HCT116 (cell line): Measurements from ENCODE around the gene NRXN2. TPM values are rescaled to one million over a fixed set of nuclear protein-coding genes. Genes with fewer than 3 reads are reported as not detected.

ENCODE experiments used
- ATAC-seq: fragments of 200-7000 bp; cut with Tn5 transposase; 2 replicates; pipeline ENCODE4 v1.9.1; 2020; ENCODE audit warnings: mild to moderate bottlenecking, moderate library complexity
- BruUV-seq: library from RNA; stranded (reverse); fragments of 400-500 nt; replicated peaks from 2 replicates; lab custom pipeline; 2021; lab: Mats Ljungman, UMichigan
- CTCF ChIA-PET: fragments of 300-600 bp; sonication (Branson Sonifier 250); formaldehyde crosslinking; loops from one replicate; lab custom pipeline; 2021; ENCODE audit warnings: antibody characterized with exemption; lab: Charles Lee
- POLR2A ChIA-PET: fragments of 300-600, 350-600 bp; sonication (Branson Sonifier 250); formaldehyde crosslinking; loops from one replicate; lab custom pipeline; 2021; ENCODE audit warnings: antibody characterized with exemption; lab: Charles Lee
- RAD21 ChIA-PET, 2 experiments: fragments of 300-600 bp; sonication (Branson Sonifier 250); formaldehyde crosslinking; loops; one replicate each; lab custom pipeline; 2023; ENCODE audit warnings: low total read pairs in 2 of 2; ENCODE audit not compliant: uncharacterized antibody in 2 of 2, unreplicated experiment in 2 of 2, low non-redundant PET in 1 of 2; lab: Charles Lee
- DNase-seq: peaks from one replicate; pipeline ENCODE4 v3.0.0-alpha.2; 2010; ENCODE audit warnings: low read depth, low spot score
- H2AFZ ChIP-seq: fragments of 200-600 bp; shearing (Covaris generic), sonication (generic); 2 replicates; pipeline ENCODE4 v1.6.1; 2017; ENCODE audit warnings: low read depth, mixed run types, mixed read lengths, antibody characterized with exemption, low read length; ENCODE audit not compliant: poor library complexity, severe bottlenecking
- H3K27ac ChIP-seq: 2 replicates; pipeline ENCODE4 v1.5.1; 2012; ENCODE audit warnings: low read depth, low read length
- H3K27me3 ChIP-seq: fragments of 200-600 bp; sonication (generic); 2 replicates; pipeline ENCODE4 v1.6.1; 2016; ENCODE audit warnings: mixed run types, low read length, mixed read lengths; ENCODE audit not compliant: insufficient read depth
- H3K36me3 ChIP-seq, 2 experiments: fragments of 200-500 bp in 1 of 2; fragments of 200-600 bp in 1 of 2; sonication (Bioruptor generic) in 1 of 2; sonication (generic) in 1 of 2; 2 replicates each; pipeline versions ENCODE4 v1.5.1 to v1.6.1; 2014 to 2016; ENCODE audit warnings: low read length in 2 of 2, inconsistent platforms in 1 of 2, mixed read lengths in 1 of 2, mixed run types in 1 of 2; ENCODE audit not compliant: insufficient read depth in 2 of 2, control insufficient read depth in 1 of 2
- H3K4me1 ChIP-seq, 2 experiments: fragments of 200-600 bp in 1 of 2; sonication (generic) in 1 of 2; 2 replicates each; pipeline versions ENCODE4 v1.5.1 to v1.6.1; 2012 to 2017; ENCODE audit warnings: low read length in 2 of 2, inconsistent platforms in 1 of 2, mild to moderate bottlenecking in 1 of 2, mixed read lengths in 1 of 2, mixed run types in 1 of 2, moderate library complexity in 1 of 2; ENCODE audit not compliant: insufficient read depth in 2 of 2, control insufficient read depth in 1 of 2
- H3K4me2 ChIP-seq: fragments of 200-600 bp; sonication (generic); 2 replicates; pipeline ENCODE4 v1.6.1; 2017; ENCODE audit warnings: mixed run types, low read length, mixed read lengths
- H3K4me3 ChIP-seq, 2 experiments: fragments of 200-600 bp in 1 of 2; sonication (generic) in 1 of 2; replicated peaks in 1 of 2; 2 replicates each; pipeline ENCODE4 v1.5.1; 2011 to 2016; ENCODE audit warnings: low read length in 2 of 2, control low read depth in 1 of 2, low read depth in 1 of 2, mild to moderate bottlenecking in 1 of 2, mixed read lengths in 1 of 2, mixed run types in 1 of 2
- H3K79me2 ChIP-seq: fragments of 200-600 bp; sonication (generic); 2 replicates; pipeline ENCODE4 v1.6.1; 2017; ENCODE audit warnings: mild to moderate bottlenecking, mixed run types, low read length, moderate library complexity, mixed read lengths; ENCODE audit not compliant: insufficient read depth
- H3K9ac ChIP-seq: fragments of 200-600 bp; sonication (generic); 2 replicates; pipeline ENCODE4 v1.6.1; 2016; ENCODE audit warnings: low read length, mixed read lengths
- H3K9me2 ChIP-seq: fragments of 200-600 bp; sonication (generic), shearing (Covaris generic); 2 replicates; pipeline ENCODE4 v1.6.1; 2017; ENCODE audit warnings: mixed run types, mild to moderate bottlenecking, moderate library complexity; ENCODE audit not compliant: insufficient read depth
- H3K9me3 ChIP-seq, 2 experiments: fragments of 200-500 bp in 1 of 2; fragments of 200-600 bp in 1 of 2; sonication (Bioruptor generic) in 1 of 2; sonication (generic) in 1 of 2; 2 replicates each; pipeline ENCODE4 v1.6.1; 2014 to 2017; ENCODE audit warnings: low read length in 2 of 2, mixed read lengths in 2 of 2, inconsistent platforms in 1 of 2, low read depth in 1 of 2, mild to moderate bottlenecking in 1 of 2, mixed run types in 1 of 2, moderate library complexity in 1 of 2; ENCODE audit not compliant: control insufficient read depth in 1 of 2, insufficient read depth in 1 of 2
- H4K20me1 ChIP-seq: fragments of 200-600 bp; sonication (generic), shearing (Covaris generic); 2 replicates; pipeline ENCODE4 v1.6.1; 2017; ENCODE audit warnings: mixed run types, mild to moderate bottlenecking, moderate library complexity; ENCODE audit not compliant: insufficient read depth
- CBX3 ChIP-seq: IDR thresholded peaks from 2 replicates; pipeline ENCODE4 v1.6.1; 2012; ENCODE audit warnings: low read depth
- CEBPB ChIP-seq: IDR thresholded peaks from 2 replicates; pipeline ENCODE4 v1.6.1; 2012; ENCODE audit warnings: low read depth
- EGR1 ChIP-seq: IDR thresholded peaks from 2 replicates; pipeline ENCODE4 v1.6.1; 2012; ENCODE audit warnings: low read depth
- ELF1 ChIP-seq: IDR thresholded peaks from 2 replicates; pipeline ENCODE4 v1.6.1; 2012; ENCODE audit warnings: low read depth, borderline replicate concordance
- FOSL1 ChIP-seq: IDR thresholded peaks from 2 replicates; pipeline ENCODE4 v1.6.1; 2012; ENCODE audit warnings: low read depth
- JUND ChIP-seq: IDR thresholded peaks from 2 replicates; pipeline ENCODE4 v1.6.1; 2012
- POLR2A ChIP-seq: IDR thresholded peaks from 2 replicates; pipeline ENCODE4 v1.7.0; 2011; ENCODE audit warnings: borderline replicate concordance; ENCODE audit not compliant: insufficient read depth, insufficient read length; ENCODE audit errors: extremely low read depth
- POLR2AphosphoS5 ChIP-seq: IDR thresholded peaks from 2 replicates; pipeline ENCODE4 v1.6.1; 2011; ENCODE audit warnings: mild to moderate bottlenecking, low read depth, low read length, moderate library complexity
- RAD21 ChIP-seq: IDR thresholded peaks from 2 replicates; pipeline ENCODE4 v1.6.1; 2012; ENCODE audit warnings: low read depth, mild to moderate bottlenecking
- SP1 ChIP-seq: IDR thresholded peaks from 2 replicates; pipeline ENCODE4 v1.6.1; 2012; ENCODE audit warnings: low read depth
- SRF ChIP-seq: IDR thresholded peaks from 2 replicates; pipeline ENCODE4 v1.6.1; 2012; ENCODE audit warnings: low read depth
- TCF7L2 ChIP-seq: IDR thresholded peaks from 2 replicates; pipeline ENCODE4 v1.7.0; 2011; ENCODE audit warnings: borderline replicate concordance, inconsistent platforms; ENCODE audit not compliant: insufficient read depth, insufficient read length; ENCODE audit errors: extremely low read depth
- YY1 ChIP-seq: IDR thresholded peaks from 2 replicates; pipeline ENCODE4 v1.6.1; 2011; ENCODE audit warnings: low read length, low read depth, moderate library complexity, mild to moderate bottlenecking; ENCODE audit not compliant: insufficient replicate concordance; ENCODE audit errors: extremely low read depth
- ZNF274 ChIP-seq: fragments of 200-500 bp; sonication (Bioruptor generic); IDR thresholded peaks from 2 replicates; pipeline ENCODE4 v1.6.1; 2014; ENCODE audit warnings: mild to moderate bottlenecking, low read depth, low read length, inconsistent platforms
- intact Hi-C: fragments of 100-400 bp; cut with micrococcal nuclease; formaldehyde crosslinking; loops from 2 replicates; pipeline ENCODE4 v1.10.0; 2022
- total RNA-seq: library from RNA; stranded (reverse); gene quantifications from one replicate; pipeline ENCODE4 v1.2.1, GENCODE V29; 2021; ENCODE audit not compliant: unreplicated experiment
- TF ChIP-seq, protein P1 (sequence below): IDR thresholded peaks from 2 replicates; pipeline ENCODE4 v1.6.1; 2012
- TF ChIP-seq, protein P2 (sequence below), 3 experiments: fragments of 200-600 bp in 1 of 3; sonication (generic) in 1 of 3; IDR thresholded peaks in 2 of 3; conservative IDR thresholded peaks in 1 of 3; 2 replicates each; pipeline ENCODE4 v1.5.1; 2012 to 2017; ENCODE audit warnings: low read depth in 2 of 3, low read length in 2 of 3, antibody characterized with exemption in 1 of 3, borderline replicate concordance in 1 of 3, control low read depth in 1 of 3, mild to moderate bottlenecking in 1 of 3, mixed read lengths in 1 of 3, mixed run types in 1 of 3, moderate library complexity in 1 of 3; ENCODE audit not compliant: insufficient read depth in 1 of 3
- TF ChIP-seq, protein P3 (sequence below): IDR thresholded peaks from 2 replicates; pipeline ENCODE4 v1.6.1; 2011; ENCODE audit warnings: mild to moderate bottlenecking, low read length, moderate library complexity; ENCODE audit not compliant: insufficient replicate concordance; ENCODE audit errors: extremely low read depth

The NRXN2 gene
- total RNA-seq, 1 experiment from 2014 or later: 1.5 TPM

DNA sequence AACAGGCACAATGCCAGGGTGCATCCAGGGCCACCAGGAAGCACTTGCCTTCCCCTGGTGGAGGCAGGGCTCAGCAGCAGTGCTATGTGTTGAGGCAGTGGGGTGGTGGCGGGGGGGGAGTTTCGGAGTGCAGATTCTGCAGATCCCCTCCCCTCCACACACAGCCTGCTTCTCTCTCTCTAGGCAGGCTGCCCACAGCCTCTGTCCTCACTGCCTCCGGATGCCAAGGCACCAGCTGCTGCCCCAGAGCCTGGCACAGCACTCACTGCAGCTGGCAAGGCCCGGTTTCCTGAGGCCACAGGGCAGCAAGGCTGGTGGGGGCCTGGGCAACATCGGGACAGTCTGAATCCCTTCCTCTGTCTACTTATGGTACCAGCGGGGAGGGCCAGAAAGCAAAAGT lies 35.8 kb downstream of the NRXN2 start:
- no peaks in the 10 kb centered on the region for H3K27me3 ChIP-seq
- ChIA-PET RAD21 (no interaction called here), CTCF (no interaction called here), POLR2A (no interaction called here)
- H3K79me2 ChIP-seq: no peaks in the 10 kb centered on the region
- DNase-seq (no peak), ATAC-seq (no peak)
- H3K4me3 ChIP-seq: no peak overlapping the region
- H3K9me3 ChIP-seq: no peaks in the 10 kb centered on the region
- H3K9me2 ChIP-seq: no peaks in the 10 kb centered on the region
- H3K36me3 ChIP-seq: no peaks in the 10 kb centered on the region
- intact Hi-C loops: no loop called here
- no peak overlapping the region for H3K27ac ChIP-seq
- TF ChIP-seq EGR1: no peak
- TF ChIP-seq JUND: no peak
- no peak for TF ChIP-seq CBX3
- TF ChIP-seq YY1: no peak
- no peak for TF ChIP-seq FOSL1
- TF ChIP-seq, protein P1, sequence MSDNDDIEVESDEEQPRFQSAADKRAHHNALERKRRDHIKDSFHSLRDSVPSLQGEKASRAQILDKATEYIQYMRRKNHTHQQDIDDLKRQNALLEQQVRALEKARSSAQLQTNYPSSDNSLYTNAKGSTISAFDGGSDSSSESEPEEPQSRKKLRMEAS: no peak
- TF ChIP-seq SP1: no peak
- no peak for TF ChIP-seq POLR2A
- no peak for TF ChIP-seq ZNF274
- TF ChIP-seq ELF1: no peak
- no peak for TF ChIP-seq RAD21
- TF ChIP-seq, protein P2, sequence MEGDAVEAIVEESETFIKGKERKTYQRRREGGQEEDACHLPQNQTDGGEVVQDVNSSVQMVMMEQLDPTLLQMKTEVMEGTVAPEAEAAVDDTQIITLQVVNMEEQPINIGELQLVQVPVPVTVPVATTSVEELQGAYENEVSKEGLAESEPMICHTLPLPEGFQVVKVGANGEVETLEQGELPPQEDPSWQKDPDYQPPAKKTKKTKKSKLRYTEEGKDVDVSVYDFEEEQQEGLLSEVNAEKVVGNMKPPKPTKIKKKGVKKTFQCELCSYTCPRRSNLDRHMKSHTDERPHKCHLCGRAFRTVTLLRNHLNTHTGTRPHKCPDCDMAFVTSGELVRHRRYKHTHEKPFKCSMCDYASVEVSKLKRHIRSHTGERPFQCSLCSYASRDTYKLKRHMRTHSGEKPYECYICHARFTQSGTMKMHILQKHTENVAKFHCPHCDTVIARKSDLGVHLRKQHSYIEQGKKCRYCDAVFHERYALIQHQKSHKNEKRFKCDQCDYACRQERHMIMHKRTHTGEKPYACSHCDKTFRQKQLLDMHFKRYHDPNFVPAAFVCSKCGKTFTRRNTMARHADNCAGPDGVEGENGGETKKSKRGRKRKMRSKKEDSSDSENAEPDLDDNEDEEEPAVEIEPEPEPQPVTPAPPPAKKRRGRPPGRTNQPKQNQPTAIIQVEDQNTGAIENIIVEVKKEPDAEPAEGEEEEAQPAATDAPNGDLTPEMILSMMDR (IDR thresholded peaks at IDR 0.05 in 2 of 3, conservative IDR thresholded peaks at IDR 0.05 in 1 of 3; ENCODE audit: borderline replicate concordance in 1 of 3, insufficient read depth in 1 of 3, low read depth in 2 of 3, low read length in 2 of 3): no peak
- TF ChIP-seq POLR2AphosphoS5: no peak
- no peak for TF ChIP-seq SRF
- no peak for TF ChIP-seq TCF7L2
- TF ChIP-seq, protein P3, sequence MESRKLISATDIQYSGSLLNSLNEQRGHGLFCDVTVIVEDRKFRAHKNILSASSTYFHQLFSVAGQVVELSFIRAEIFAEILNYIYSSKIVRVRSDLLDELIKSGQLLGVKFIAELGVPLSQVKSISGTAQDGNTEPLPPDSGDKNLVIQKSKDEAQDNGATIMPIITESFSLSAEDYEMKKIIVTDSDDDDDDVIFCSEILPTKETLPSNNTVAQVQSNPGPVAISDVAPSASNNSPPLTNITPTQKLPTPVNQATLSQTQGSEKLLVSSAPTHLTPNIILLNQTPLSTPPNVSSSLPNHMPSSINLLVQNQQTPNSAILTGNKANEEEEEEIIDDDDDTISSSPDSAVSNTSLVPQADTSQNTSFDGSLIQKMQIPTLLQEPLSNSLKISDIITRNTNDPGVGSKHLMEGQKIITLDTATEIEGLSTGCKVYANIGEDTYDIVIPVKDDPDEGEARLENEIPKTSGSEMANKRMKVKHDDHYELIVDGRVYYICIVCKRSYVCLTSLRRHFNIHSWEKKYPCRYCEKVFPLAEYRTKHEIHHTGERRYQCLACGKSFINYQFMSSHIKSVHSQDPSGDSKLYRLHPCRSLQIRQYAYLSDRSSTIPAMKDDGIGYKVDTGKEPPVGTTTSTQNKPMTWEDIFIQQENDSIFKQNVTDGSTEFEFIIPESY: no peak
- TF ChIP-seq CEBPB: no peak
- no peak overlapping the region for H3K4me2 ChIP-seq
- H3K9ac ChIP-seq: no peak overlapping the region
- H4K20me1 ChIP-seq: no peaks in the 10 kb centered on the region
- H2AFZ ChIP-seq: no peak overlapping the region
- no TSS peak for BruUV-seq
- peaks cover 0 to 11% of the 10 kb centered on the region in 2 experiments; a peak in 2 of 4 replicates for H3K4me1 ChIP-seq
